Right atrium auricular region (tissue), 2 donors: ENCODE data around the gene RASGRP4. TPM values are rescaled to one million over a fixed set of nuclear protein-coding genes. Genes with fewer than 3 reads are reported as not detected.

ENCODE experiments used
- DNase-seq: peaks from one replicate; pipeline ENCODE4 v3.0.0-alpha.2; 2019; ENCODE audit warnings: low spot score
- H3K27ac ChIP-seq, 2 donors: fragments of 200-600 bp; sonication (generic); 1 replicate in 1 of 2; 2 replicates in 1 of 2; pipeline ENCODE4 v1.5.1; 2016 to 2019
- H3K27me3 ChIP-seq, 2 donors: fragments of 200-600 bp; sonication (generic); one replicate each; pipeline versions ENCODE4 v1.5.1 to v1.6.0; 2017 to 2019
- H3K36me3 ChIP-seq: fragments of 200-600 bp; sonication (generic); one replicate; pipeline ENCODE4 v1.5.1; 2016
- H3K4me1 ChIP-seq, 2 donors: fragments of 200-600 bp; sonication (generic); one replicate each; pipeline versions ENCODE4 v1.5.1 to v1.6.0; 2017 to 2019
- H3K4me3 ChIP-seq, 2 donors: fragments of 200-600 bp; sonication (generic); 1 replicate in 1 of 2; 2 replicates in 1 of 2; pipeline ENCODE4 v1.5.1; 2017 to 2019; ENCODE audit warnings: mild to moderate bottlenecking in 1 of 2, moderate library complexity in 1 of 2
- H3K9me3 ChIP-seq, 2 donors: fragments of 200-600 bp; sonication (generic); one replicate each; pipeline ENCODE4 v1.5.1; 2019
- CTCF ChIP-seq, 2 donors: fragments of 200-600 bp; sonication (generic); IDR thresholded peaks; one replicate each; pipeline ENCODE4 v1.5.1; 2019; ENCODE audit warnings: antibody characterized with exemption in 2 of 2
- total RNA-seq, 2 donors: library from RNA; depleted of rRNA; stranded (reverse); fragments of >200 nt; gene quantifications; one replicate each; pipeline ENCODE4 v1.1.0, GENCODE V29; 2016

The RASGRP4 gene
- total RNA-seq, 2 donors from 2014 or later, result 1.1 to 2.9 TPM

- Histone ChIP-seq H3K27ac (no peak overlapping the region), H3K36me3 (no peaks in the 10 kb centered on the region), H3K27me3 (no peaks in the 10 kb centered on the region), H3K4me3 (no peak overlapping the region), H3K9me3 (no peaks in the 10 kb centered on the region), H3K4me1 (no peaks in the 10 kb centered on the region)
- TF ChIP-seq CTCF (IDR thresholded peaks at IDR 0.05), result no peak
- DNase-seq, result no peak
Observed at GRCh38 chr19:38457690-38458405, 31.8 kb upstream of the RASGRP4 start.

- no peak overlapping the region for H3K27ac ChIP-seq
- H3K4me1 ChIP-seq, result no peaks in the 10 kb centered on the region
- H3K27me3 ChIP-seq, result no peaks in the 10 kb centered on the region
- H3K4me3 ChIP-seq, result no peak overlapping the region
- no peaks in the 10 kb centered on the region for H3K36me3 ChIP-seq
- no peak for DNase-seq
- no peak for TF ChIP-seq CTCF (IDR thresholded peaks at IDR 0.05)
- H3K9me3 ChIP-seq, result no peaks in the 10 kb centered on the region
Observed at GRCh38 chr19:38457202-38457601, 31.2 kb upstream of the RASGRP4 start.

- Histone ChIP-seq H3K9me3 (no peaks in the 10 kb centered on the region), H3K27ac (no peak overlapping the region), H3K4me1 (no peaks in the 10 kb centered on the region), H3K4me3 (no peak overlapping the region), H3K36me3 (no peaks in the 10 kb centered on the region), H3K27me3 (no peaks in the 10 kb centered on the region)
- TF ChIP-seq CTCF (IDR thresholded peaks at IDR 0.05), result no peak
- DNase-seq, result no peak
Observed at GRCh38 chr19:38455031-38455430, 29.0 kb upstream of the RASGRP4 start.

- Histone ChIP-seq H3K4me1 (no peaks in the 10 kb centered on the region), H3K27me3 (no peaks in the 10 kb centered on the region), H3K27ac (no peak overlapping the region), H3K4me3 (no peak overlapping the region), H3K36me3 (no peaks in the 10 kb centered on the region), H3K9me3 (no peaks in the 10 kb centered on the region)
- no peak for TF ChIP-seq CTCF (IDR thresholded peaks at IDR 0.05)
- DNase-seq, result no peak
Observed at GRCh38 chr19:38453596-38453995, 27.6 kb upstream of the RASGRP4 start.

GRCh38 chr19:38452430-38453366, 26.7 kb upstream of the RASGRP4 start:
- Histone ChIP-seq H3K4me3 (no peak overlapping the region), H3K4me1 (no peaks in the 10 kb centered on the region), H3K36me3 (no peaks in the 10 kb centered on the region), H3K27me3 (no peaks in the 10 kb centered on the region), H3K9me3 (no peaks in the 10 kb centered on the region), H3K27ac (no peak overlapping the region)
- TF ChIP-seq CTCF (IDR thresholded peaks at IDR 0.05), result no peak
- DNase-seq, result no peak
